ENCODE data around the gene FYTTD1.

The FYTTD1 gene

GRCh38 chr3:197795200-197795599 lies 45.5 kb downstream of the FYTTD1 start:
- no peak for TF ChIP-seq EZH2phosphoT487 (IDR thresholded peaks at IDR 0.05; ENCODE audit: borderline replicate concordance, low read length)
- no peak for TF ChIP-seq CTCF (IDR thresholded peaks at IDR 0.05; ENCODE audit: low read depth, low read length, poor library complexity, severe bottlenecking)
- peaks cover 6% of the 10 kb centered on the region for H3F3A ChIP-seq (ENCODE audit: control insufficient read depth, insufficient read depth)
- H4K20me1 ChIP-seq (ENCODE audit: control insufficient read depth, insufficient read depth, low read depth, low read length) = peaks cover 13% of the 10 kb centered on the region
- H3K36me3 ChIP-seq (ENCODE audit: control insufficient read depth, low read length) = peaks cover 4% of the 10 kb centered on the region
- H3K27me3 ChIP-seq (ENCODE audit: control insufficient read depth, low read length) = no peaks in the 10 kb centered on the region
- H3K9me3 ChIP-seq (ENCODE audit: control insufficient read depth, insufficient read depth, low read length) = no peaks in the 10 kb centered on the region
- peaks cover 66% of the 10 kb centered on the region for H3K4me1 ChIP-seq (ENCODE audit: control insufficient read depth, low read length)
- no peaks in the 10 kb centered on the region for H3K9me2 ChIP-seq (replicated peaks; ENCODE audit: control insufficient read depth, low read length)
- H3K27ac ChIP-seq (ENCODE audit: low read depth, low read length) = no peak overlapping the region
- peaks cover 96% of the 10 kb centered on the region for H3K79me2 ChIP-seq (ENCODE audit: control insufficient read depth, low read length)
- H3K4me2 ChIP-seq (ENCODE audit: low read length) = no peak overlapping the region
- H3K4me3 ChIP-seq (ENCODE audit: low read length) = no peak overlapping the region

- Histone ChIP-seq H3K4me3 (ENCODE audit: low read length) (no peak overlapping the region), H3K9me3 (ENCODE audit: control insufficient read depth, insufficient read depth, low read length) (no peaks in the 10 kb centered on the region), H4K20me1 (ENCODE audit: control insufficient read depth, insufficient read depth, low read depth, low read length) (peaks cover 13% of the 10 kb centered on the region), H3F3A (ENCODE audit: control insufficient read depth, insufficient read depth) (peaks cover 8% of the 10 kb centered on the region; the same call in 1 of the 2 replicates), H3K4me2 (ENCODE audit: low read length) (no peak overlapping the region), H3K27ac (ENCODE audit: low read depth, low read length) (no peak overlapping the region), H3K79me2 (ENCODE audit: control insufficient read depth, low read length) (peaks cover 99% of the 10 kb centered on the region), H3K9me2 (replicated peaks; ENCODE audit: control insufficient read depth, low read length) (no peaks in the 10 kb centered on the region), H3K4me1 (ENCODE audit: control insufficient read depth, low read length) (peaks cover 70% of the 10 kb centered on the region), H3K36me3 (ENCODE audit: control insufficient read depth, low read length) (peaks cover 4% of the 10 kb centered on the region), H3K27me3 (ENCODE audit: control insufficient read depth, low read length) (no peaks in the 10 kb centered on the region)
- TF ChIP-seq EZH2phosphoT487 (IDR thresholded peaks at IDR 0.05; ENCODE audit: borderline replicate concordance, low read length) (no peak), CTCF (IDR thresholded peaks at IDR 0.05; ENCODE audit: low read depth, low read length, poor library complexity, severe bottlenecking) (no peak)
Measured at GRCh38 chr3:197796087-197796486, 46.4 kb downstream of the FYTTD1 start.

- H3K4me3 ChIP-seq (ENCODE audit: low read length) = no peak overlapping the region; the same call in 1 of the 2 replicates
Measured at GRCh38 chr3:197798863-197799262, 49.2 kb downstream of the FYTTD1 start.

More at GRCh38 chr3:197798863-197799262, 49.2 kb downstream of the FYTTD1 start:
- Histone ChIP-seq H3K27me3 (ENCODE audit: control insufficient read depth, low read length) (no peaks in the 10 kb centered on the region), H3K9me3 (ENCODE audit: control insufficient read depth, insufficient read depth, low read length) (no peaks in the 10 kb centered on the region), H3K27ac (ENCODE audit: low read depth, low read length) (no peak overlapping the region), H3K36me3 (ENCODE audit: control insufficient read depth, low read length) (no peaks in the 10 kb centered on the region), H3K4me1 (ENCODE audit: control insufficient read depth, low read length) (peaks cover 74% of the 10 kb centered on the region), H3K9me2 (replicated peaks; ENCODE audit: control insufficient read depth, low read length) (no peaks in the 10 kb centered on the region), H3K79me2 (ENCODE audit: control insufficient read depth, low read length) (peaks cover 99% of the 10 kb centered on the region), H3F3A (ENCODE audit: control insufficient read depth, insufficient read depth) (peaks cover 7% of the 10 kb centered on the region; the same call in 1 of the 2 replicates), H3K4me2 (ENCODE audit: low read length) (peak overlapping the region; percentile 25), H4K20me1 (ENCODE audit: control insufficient read depth, insufficient read depth, low read depth, low read length) (peaks cover 32% of the 10 kb centered on the region)
- no peak for TF ChIP-seq CTCF (IDR thresholded peaks at IDR 0.05; ENCODE audit: low read depth, low read length, poor library complexity, severe bottlenecking)
- no peak for TF ChIP-seq EZH2phosphoT487 (IDR thresholded peaks at IDR 0.05; ENCODE audit: borderline replicate concordance, low read length)
